ENCODE data around the gene LUZP1.

The LUZP1 gene

DNA sequence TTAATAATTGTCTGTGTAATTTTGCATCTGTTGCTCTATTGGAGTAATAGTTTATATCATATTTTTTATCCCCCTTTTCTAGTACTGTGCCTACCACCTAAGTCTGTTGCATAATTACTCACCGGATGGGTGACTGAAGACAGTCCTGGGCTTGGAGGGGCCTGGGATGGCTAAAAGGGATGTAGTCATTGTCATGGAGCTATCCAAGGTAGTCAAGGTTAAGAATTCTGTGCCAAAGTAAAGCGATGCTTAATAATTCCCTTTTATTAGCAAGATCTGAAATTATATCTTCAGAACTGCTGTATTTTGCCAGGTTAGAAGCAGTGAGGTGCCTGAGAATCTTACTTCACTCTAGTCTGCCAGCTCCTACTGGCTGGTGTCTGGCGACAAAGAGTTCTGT lies 87.8 kb downstream of the LUZP1 start:
- DNase-seq = no peak

DNA sequence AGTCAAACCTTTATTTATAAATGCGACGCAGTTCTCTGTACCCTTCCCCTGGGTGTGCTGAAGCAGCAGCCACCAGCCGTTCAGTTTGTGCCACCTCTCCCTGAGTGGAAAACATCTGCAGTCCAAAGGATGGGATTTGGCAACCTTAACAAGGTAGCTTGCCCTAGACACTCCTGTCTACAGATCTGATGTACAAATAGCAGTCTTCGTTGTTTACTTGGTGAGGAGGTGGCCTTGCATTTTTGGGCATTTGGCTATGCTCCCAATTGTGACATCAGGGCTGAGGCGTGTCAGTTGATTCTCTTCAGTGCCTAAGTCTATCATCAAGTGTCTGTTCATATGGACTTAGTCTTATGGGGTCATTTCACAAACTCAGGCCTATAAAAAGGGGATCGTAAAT lies 89.6 kb downstream of the LUZP1 start:
- DNase-seq = no peak

DNA sequence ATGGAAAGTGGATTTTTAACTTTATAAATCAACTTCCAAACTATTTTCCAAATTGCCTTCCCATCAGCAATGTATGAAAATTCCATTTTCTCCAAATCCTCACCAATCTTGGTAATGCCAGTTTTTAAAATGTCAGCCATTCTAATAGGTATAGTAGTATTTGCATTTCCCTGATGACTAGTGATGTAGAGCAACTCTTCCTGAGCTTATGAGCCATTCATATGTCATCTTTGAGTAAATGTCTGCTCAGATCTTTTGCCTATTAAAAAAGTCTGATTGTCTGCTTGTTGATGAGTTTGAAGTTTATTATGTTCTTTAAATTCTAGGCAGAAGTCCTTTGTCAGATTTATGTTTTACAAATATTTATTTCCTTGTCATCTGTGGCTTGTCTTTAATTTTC lies 94.6 kb downstream of the LUZP1 start:
- no peak for DNase-seq

DNA sequence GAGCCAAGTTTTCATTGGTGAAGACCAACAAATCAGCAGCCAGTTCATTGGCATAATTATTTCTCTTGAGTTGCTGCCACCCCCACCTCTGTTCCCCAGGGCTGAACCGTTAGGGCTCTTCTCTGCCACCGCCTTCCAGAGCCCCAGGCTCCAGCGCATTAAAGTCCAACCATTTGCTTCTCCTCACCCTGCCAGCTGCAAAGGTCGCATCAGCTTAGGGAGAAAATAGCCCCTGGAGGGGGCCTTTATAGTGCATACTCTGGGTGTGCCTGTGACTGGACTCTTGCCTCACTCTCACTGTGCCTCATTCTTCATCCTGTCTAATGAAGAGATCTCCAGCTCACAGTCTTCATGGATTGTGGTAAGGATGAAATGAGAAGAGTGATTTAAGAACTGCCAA lies 99.0 kb downstream of the LUZP1 start:
- DNase-seq = no peak

DNA sequence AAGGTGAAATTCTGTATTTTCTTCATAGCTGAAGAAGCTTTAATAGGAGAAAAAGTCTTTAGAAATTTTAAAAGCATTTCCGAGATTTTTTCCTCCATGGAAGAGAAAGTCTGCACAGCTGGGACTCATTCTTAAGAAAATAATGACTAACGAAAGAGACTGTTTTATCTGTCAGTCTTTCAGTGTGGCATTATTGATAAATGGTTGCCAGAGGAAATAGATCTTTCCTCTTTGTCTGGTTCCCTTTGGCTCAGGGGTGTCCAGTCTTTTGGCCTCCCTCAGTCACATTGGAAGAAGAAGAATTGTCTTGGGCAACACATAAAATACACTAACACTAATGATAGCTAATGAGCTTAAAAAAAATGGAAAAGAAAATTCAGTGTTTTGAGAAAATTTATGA lies 99.5 kb downstream of the LUZP1 start:
- DNase-seq = no peak

DNA sequence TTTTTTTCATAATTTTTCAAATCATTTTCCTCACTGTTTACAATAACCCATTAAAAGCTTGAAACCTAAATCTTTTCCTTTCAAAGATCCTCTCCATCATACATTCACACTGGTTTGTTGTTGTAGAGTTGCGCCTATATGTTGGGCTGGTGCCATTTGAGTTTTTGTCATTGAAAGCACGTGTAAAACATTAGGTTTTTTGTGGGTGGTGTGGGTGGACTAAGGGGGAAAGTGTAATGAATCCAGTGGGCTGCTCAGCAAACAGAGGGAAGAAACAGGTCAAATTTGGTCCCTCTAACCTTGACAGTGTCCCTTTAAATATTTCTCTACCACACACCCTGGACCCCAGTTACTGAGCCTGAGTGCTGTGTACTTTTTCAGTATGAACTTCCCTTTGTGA lies 102.6 kb downstream of the LUZP1 start:
- no peak for DNase-seq

DNA sequence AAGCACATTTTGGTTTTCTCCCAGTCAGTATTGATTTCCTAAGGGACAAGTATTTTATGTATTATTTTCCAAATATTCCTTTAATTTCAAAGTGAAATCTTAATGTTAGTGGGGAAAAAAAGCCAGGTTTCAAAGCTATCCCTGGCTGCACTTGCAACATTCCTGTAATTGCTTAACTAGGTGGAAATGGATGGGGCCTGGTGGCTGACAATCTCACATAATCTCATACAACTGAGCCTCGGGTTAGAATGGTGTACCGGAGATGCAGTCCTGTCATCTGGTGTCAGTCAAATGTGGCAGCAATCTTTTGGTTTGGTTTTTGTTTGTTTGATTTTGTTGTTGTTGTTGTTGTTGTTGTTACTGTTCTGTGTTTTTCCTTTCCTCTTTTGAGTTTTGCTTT lies 103.3 kb downstream of the LUZP1 start:
- no peak for DNase-seq

DNA sequence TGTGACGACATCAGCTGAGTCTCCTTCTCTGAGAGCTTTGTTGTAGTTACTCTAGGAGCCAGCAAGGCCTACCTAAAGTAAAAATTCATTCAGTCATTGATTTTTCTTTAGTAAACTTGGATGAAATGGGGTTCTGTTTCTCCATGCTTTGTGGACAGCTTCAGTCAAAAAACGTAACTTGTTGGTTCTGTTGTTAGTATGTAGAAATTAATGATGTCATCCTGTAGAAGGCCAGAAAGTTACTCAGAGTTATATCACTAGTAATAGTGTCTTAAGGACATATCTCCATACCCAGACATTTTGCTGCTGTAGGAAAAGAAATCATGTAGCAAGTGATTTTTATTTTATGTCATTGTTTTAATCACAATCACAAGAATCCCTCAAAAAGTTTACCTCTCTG lies 106.4 kb downstream of the LUZP1 start:
- DNase-seq = no peak

DNA sequence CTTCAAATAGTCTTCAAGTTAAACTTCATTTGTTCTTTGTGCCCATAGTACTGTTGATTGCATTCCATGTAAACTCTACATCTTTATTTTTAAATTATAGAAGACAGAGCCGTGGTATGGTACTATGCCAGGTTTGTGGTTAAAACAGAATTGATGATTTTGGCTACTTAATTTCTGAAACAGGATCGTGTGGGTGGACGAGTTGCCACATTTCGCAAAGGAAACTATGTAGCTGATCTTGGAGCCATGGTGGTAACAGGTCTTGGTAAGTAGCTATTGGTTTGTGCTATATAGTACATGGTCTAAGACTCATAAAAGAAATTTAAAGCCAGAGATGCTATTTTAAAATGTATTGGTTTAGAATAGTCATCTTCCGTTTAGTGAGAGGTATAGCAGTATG lies 111.4 kb downstream of the LUZP1 start:
- DNase-seq = no peak

DNA sequence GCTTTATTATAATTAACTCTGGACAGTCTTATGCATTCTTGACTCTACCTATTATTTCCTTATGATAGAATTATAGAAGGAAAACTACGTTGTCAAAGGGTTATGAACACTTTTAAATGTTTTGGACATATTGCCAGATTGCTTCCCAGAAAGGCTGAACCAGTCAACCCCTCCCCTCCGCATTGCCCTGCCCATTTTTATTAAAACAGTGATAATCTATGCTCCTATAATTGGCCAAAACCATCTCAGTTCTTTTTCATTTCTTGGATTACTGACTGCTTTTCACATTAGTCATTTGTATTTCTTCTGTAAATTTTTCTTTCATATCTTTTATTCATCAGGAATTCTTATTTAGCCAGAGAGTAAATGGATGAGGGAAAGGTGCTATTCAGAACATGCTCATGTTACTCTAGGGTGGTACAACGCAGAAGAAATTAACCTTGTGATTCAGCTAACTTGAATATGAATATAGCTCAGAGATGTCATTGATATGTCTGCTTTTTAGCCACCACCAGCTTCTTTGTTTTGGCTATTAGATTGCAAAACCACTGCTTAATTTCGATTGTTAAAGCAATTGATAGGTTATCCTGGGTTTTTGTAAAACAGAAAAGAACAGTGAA lies 117.3 kb downstream of the LUZP1 start:
- DNase-seq = no peak

DNA sequence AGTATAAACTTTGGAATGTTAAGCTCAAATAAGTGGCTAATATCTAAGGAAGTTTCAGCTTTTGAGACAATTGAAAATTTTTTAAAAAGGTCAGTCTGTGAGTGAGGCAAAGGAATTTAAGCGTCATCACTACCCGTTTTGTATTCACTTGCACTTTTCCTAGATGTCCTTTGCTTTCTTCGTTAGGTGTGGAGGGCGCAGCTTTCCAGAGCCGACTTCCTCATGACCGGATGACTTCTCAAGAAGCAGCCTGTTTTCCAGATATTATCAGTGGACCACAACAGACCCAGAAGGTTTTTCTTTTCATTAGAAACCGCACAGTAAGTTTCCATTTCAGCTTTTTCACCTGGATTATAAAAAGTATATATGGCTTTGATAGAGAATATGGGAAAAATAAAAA lies 118.5 kb downstream of the LUZP1 start:
- DNase-seq = no peak

DNA sequence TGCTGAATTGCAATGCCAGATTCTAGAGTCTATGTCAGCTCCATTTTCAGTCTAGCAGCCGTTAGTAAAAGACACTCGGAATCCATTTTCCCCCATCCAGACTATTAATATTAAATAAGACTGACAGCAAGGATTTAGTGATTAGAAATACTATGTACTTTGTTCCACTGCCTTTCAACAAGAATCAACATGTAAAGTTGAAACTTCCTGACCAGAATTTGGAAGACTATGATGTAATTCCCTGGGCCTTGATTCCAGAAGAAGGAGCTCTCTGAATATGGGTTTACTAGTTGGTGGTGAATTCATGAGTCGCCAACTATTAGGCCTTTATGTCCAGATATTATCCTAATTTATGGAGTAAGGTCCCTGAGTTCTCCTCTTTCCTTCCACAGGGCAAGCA lies 124.6 kb downstream of the LUZP1 start:
- DNase-seq = no peak

DNA sequence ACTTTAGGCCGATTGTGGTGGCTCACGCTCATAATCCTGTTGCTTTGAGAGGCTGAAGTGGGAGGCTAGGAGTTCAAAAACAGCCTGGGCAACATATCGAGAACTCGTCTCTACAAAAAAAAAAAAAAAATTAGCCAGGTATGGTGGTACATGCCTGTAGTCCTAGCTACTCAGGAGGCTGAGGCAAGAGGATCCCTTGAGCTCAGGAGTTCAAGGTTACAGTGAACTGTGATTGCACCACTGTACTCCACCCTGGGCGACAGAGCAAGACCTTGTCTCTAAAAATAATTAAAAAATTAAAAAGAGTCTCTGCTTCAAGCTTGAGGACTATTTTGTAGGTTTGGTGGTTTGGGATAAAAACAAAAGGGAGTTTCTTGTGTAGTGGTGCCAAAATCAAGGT lies 128.1 kb downstream of the LUZP1 start:
- DNase-seq = no peak

DNA sequence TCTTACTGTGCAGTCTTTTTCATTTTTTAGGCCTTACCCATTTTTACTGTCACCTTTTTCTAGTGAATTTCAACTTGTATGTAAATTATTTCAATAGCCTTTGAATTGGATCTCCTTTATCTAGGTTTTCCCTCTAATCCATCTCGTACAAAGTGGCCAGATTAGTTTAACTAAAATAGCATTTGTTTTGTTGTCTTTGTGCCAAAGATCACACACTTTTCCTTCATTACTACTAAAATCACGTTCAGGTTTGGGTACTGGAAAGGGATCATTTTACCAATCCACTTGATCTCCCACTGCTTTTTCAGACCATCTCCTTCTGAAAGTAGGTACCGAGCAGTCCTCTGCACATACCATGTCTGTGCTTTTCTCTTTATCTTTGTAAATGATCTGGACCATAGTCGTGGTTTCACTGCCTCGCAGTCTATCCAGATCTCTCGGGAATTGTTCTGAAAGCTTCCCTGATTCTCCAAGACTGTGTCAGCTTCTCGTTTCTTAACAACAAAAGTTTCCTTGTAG lies 129.3 kb downstream of the LUZP1 start:
- no peak for DNase-seq

DNA sequence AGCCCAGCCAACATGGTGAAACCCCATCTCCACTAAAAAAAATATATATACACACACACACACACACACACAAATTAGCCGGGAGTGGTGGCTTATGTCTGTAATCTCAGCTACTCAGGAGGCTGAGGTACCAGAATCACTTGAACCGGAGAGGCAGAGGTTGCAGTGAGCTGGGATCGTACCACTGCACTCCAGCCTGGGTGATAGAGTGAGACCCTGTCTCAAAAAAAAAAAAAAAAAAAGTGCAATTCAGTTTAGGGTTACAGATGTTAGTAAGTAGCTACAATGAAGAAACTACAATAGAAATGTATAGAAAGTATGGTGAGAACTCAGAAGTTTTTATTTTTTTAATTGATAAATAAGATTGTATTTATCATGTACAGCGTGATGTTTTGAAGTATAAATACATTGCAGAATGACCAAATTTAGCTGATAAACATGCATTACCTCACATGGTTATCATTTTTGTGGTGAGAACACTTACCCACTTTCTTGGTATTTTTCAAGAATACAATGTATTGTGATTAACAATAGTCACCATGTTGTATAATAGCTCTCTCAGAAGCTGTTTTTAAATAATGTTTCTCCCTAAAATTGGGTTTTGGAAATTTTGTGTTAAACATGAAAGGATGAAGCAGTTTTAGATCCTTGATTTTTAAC lies 131.4 kb downstream of the LUZP1 start:
- DNase-seq = no peak

DNA sequence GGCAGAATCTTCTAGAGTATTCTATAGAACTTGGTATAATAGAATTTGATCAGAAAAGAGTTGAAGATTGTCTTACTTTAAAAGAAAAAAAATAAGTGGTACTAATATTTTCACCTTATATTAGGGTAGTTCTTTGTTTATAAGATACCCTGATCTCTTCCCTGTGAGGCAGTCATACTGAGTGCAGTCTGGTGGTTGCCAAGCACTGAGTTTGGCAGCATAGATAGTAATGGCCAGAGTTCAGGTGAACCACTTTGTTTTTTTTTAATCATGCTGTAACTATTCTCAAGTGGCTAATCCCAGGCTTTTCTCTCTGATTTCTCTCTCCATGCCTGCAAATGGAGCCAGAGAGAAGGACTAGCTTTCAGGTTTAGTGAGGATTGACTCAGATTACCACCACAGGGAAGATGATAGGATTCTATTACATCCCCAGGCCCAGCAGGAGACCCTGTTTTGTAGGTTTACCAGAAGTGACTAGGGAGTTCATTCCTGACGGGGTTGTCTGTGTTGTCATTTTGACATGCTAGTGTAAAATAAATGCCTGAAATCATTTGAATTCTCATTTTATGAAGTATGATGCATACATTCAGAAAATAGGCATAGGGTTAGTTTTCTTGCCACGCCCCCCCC lies 132.7 kb downstream of the LUZP1 start:
- DNase-seq = no peak

All from NCI-H526 (cell line).